Kidney (tissue), 14 donors: ENCODE data around the gene RYR2. TPM values are rescaled to one million over a fixed set of nuclear protein-coding genes. Genes with fewer than 3 reads are reported as not detected.

ENCODE experiments used
- DNase-seq, 5 donors: peaks; one replicate each; pipeline ENCODE4 v3.0.0-alpha.2; 2013 to 2020
- FAIRE-seq: peaks from 2 replicates; lab custom pipeline; 2012; peaks lifted over from hg19 to GRCh38; lab: Jason Lieb, UNC
- H3K27ac ChIP-seq, 2 donors: one replicate each; pipeline ENCODE4 v1.7.0; 2013; ENCODE audit warnings: low read depth in 2 of 2, low read length in 2 of 2, inconsistent platforms in 1 of 2
- H3K27me3 ChIP-seq: one replicate; pipeline ENCODE4 v1.7.1; 2013; ENCODE audit warnings: low read length, inconsistent platforms; ENCODE audit not compliant: control insufficient read depth, insufficient read depth
- H3K36me3 ChIP-seq, 3 donors: one replicate each; pipeline versions ENCODE4 v1.7.0 to v1.7.1; 2013; ENCODE audit warnings: low read length in 3 of 3, control low read depth in 1 of 3, inconsistent platforms in 1 of 3; ENCODE audit not compliant: insufficient read depth in 3 of 3, control insufficient read depth in 2 of 3
- H3K4me1 ChIP-seq, 3 donors: one replicate each; pipeline versions ENCODE4 v1.7.0 to v1.7.1; 2013; ENCODE audit warnings: low read length in 3 of 3, inconsistent platforms in 1 of 3, low read depth in 1 of 3; ENCODE audit not compliant: control insufficient read depth in 2 of 3, insufficient read depth in 2 of 3
- H3K4me3 ChIP-seq, 3 donors: one replicate each; pipeline versions ENCODE4 v1.7.0 to v1.8.1; 2013; ENCODE audit warnings: low read length in 3 of 3, control low read depth in 1 of 3, inconsistent platforms in 1 of 3
- H3K9ac ChIP-seq, 3 donors: one replicate each; pipeline versions ENCODE4 v1.7.0 to v1.7.1; 2013; ENCODE audit warnings: low read length in 3 of 3, control low read depth in 1 of 3, inconsistent platforms in 1 of 3
- H3K9me3 ChIP-seq, 3 donors: one replicate each; pipeline versions ENCODE4 v1.7.0 to v1.7.1; 2013; ENCODE audit warnings: low read length in 3 of 3, control low read depth in 1 of 3, inconsistent platforms in 1 of 3; ENCODE audit not compliant: control insufficient read depth in 2 of 3, insufficient read depth in 1 of 3
- CTCF ChIP-seq: IDR thresholded peaks from 3 replicates; pipeline ENCODE4 v1.5.1; 2012; ENCODE audit warnings: mild to moderate bottlenecking, moderate library complexity, borderline replicate concordance; ENCODE audit not compliant: insufficient read depth; ENCODE audit errors: extremely low read depth
- intact Hi-C: fragments of 100-400 bp; cut with DNase I; formaldehyde crosslinking; loops from one replicate; pipeline ENCODE4 v1.11.1; 2022
- polyA plus RNA-seq: library from polyadenylated mRNA; stranded (reverse); fragments of 350-450 nt; fragmentation: Illumina TruSeq; extraction: RNeasy Lipid Tissue Mini Kit (QIAGEN cat#74804); gene quantifications from one replicate; pipeline ENCODE4 v1.2.3, GENCODE V29; 2014; ENCODE audit warnings: low read depth, low replicate concordance; ENCODE audit not compliant: insufficient read depth
- total RNA-seq: library from RNA; stranded (reverse); fragmentation: NEBNext Ultra II Directional; extraction: Animal tissue kit (Norgen Biotek cat#: 25700); gene quantifications from one replicate; pipeline ENCODE4 v1.2.1, GENCODE V29; 2021
- donor health status: control.
- donor health status: control.
- donor health status: control.
- donor health status: control.
- donor health status: control.
- donor health status: DM: yes; HTN: yes; CAD: no.
- donor health status: Normal renal cell carcinoma (clear cell type).

RYR2 gene
- total and polyA plus RNA-seq, 2 donors from 2014 or later = 0.28 to 0.60 TPM

GRCh38 chr1:237134929-237135328 lies 92.9 kb downstream of the RYR2 start:
- intact Hi-C loops = no loop called here
- DNase-seq (no peak), FAIRE-seq (no peak)

DNA sequence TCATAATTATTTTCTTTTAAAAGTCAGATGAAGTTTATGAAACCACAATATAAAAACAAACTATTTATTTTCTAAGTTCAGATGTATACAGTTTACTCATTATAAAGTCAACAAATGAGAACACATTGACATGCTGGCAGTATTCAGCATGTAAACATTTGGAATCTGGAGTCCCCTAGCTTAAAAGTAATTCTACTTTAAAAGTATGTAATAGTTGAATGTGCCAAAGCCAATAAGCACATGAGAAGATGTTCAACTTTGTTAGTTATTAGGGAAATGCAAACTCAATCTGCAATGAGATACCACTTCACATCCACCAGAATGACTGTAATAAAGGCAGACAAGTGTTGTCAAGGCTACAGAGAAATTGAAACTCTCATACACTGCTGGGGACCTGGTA lies 96.6 kb downstream of the RYR2 start:
- Histone ChIP-seq H3K4me3 (no peak overlapping the region), H3K27ac (no peak overlapping the region), H3K9me3 (no peaks in the 10 kb centered on the region), H3K4me1 (no peaks in the 10 kb centered on the region), H3K27me3 (no peaks in the 10 kb centered on the region), H3K36me3 (no peaks in the 10 kb centered on the region), H3K9ac (no peak overlapping the region)
- intact Hi-C loops = no loop called here
- DNase-seq (no peak), FAIRE-seq (no peak)
- no peak for TF ChIP-seq CTCF

More at GRCh38 chr1:237134929-237135328, 92.9 kb downstream of the RYR2 start:
- TF ChIP-seq CTCF = no peak
- Histone ChIP-seq H3K9me3 (peaks cover 0 to 4% (median 0%) of the 10 kb centered on the region in 3 donors), H3K27ac (no peak overlapping the region), H3K27me3 (no peaks in the 10 kb centered on the region), H3K4me3 (no peak overlapping the region), H3K4me1 (no peaks in the 10 kb centered on the region), H3K36me3 (no peaks in the 10 kb centered on the region), H3K9ac (no peak overlapping the region)

GRCh38 chr1:237139732-237140131 lies 97.7 kb downstream of the RYR2 start:
- no peak for TF ChIP-seq CTCF
- DNase-seq (no peak), FAIRE-seq (no peak)
- Histone ChIP-seq H3K4me1 (no peaks in the 10 kb centered on the region), H3K9ac (no peak overlapping the region), H3K4me3 (no peak overlapping the region), H3K36me3 (no peaks in the 10 kb centered on the region), H3K27me3 (no peaks in the 10 kb centered on the region), H3K27ac (no peak overlapping the region), H3K9me3 (no peaks in the 10 kb centered on the region)
- intact Hi-C loops = no loop called here

DNA sequence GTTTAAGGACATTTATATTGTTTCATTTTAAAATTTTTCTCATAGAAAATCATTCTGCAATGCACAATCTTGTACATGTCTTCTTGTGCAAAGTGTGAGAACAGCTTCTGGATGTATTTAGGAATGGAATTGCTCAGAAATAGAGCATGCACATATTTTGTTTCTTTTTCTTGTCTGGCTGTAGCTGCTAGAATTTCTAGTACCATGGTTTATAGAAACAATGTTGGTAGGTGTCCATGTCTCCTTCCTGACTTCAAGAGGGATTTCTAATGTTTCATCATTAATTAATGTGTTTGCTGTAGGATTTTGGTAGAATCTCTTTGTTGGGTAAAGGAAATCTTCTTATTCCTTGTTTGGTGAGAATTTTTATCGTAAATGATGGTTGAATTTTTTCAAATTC lies 99.0 kb downstream of the RYR2 start:
- intact Hi-C loops = no loop called here
- TF ChIP-seq CTCF = no peak
- FAIRE-seq (no peak), DNase-seq (no peak)
- Histone ChIP-seq H3K4me1 (no peaks in the 10 kb centered on the region), H3K36me3 (no peaks in the 10 kb centered on the region), H3K4me3 (no peak overlapping the region), H3K27ac (no peak overlapping the region), H3K27me3 (no peaks in the 10 kb centered on the region), H3K9ac (no peak overlapping the region), H3K9me3 (no peaks in the 10 kb centered on the region)
